GM12891 (cell line): ENCODE measurements around the gene OIT3.
"Not testable (repeated sequence)": the region's sequence is repeated elsewhere in the genome, so short reads cannot be mapped to it uniquely, and the experiment has no call there.

Experiments used
- POLR2A ChIP-seq: IDR thresholded peaks from 2 replicates; pipeline ENCODE4 v1.6.1; 2011; ENCODE audit warnings: low read depth, low read length, control low read depth
- POLR2AphosphoS5 ChIP-seq: IDR thresholded peaks from 2 replicates; pipeline ENCODE4 v1.6.1; 2011; ENCODE audit warnings: low read depth, low read length, control low read depth
- POU2F2 ChIP-seq: IDR thresholded peaks from 2 replicates; pipeline ENCODE4 v1.6.1; 2011; ENCODE audit warnings: low read depth, mild to moderate bottlenecking, control low read depth, low read length, moderate library complexity
- SPI1 ChIP-seq: IDR thresholded peaks from 2 replicates; pipeline ENCODE4 v1.6.1; 2011; ENCODE audit warnings: low read depth, low read length, control low read depth
- TAF1 ChIP-seq: IDR thresholded peaks from 2 replicates; pipeline ENCODE4 v1.6.1; 2011; ENCODE audit warnings: low read depth, low read length, control low read depth

DNA sequence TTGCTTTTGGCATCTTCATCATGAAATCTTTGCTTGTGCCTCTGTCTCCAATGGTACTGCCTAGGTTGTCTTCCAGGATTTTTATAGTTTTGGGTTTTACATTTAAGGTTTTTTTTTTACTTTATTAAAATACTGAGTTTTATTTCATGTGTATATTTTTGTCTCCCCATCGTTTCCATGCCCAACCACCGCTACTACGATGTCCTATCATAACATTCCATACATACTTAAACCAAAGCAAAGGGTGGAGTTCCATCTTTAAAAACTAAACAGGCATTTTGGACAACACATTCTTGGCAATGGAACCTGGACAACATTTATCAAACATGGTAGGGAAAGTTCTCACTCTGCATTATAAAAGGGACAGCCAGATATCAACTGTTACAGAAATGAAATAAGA lies 23.7 kb downstream of the OIT3 start:
- TF ChIP-seq POLR2A, POLR2AphosphoS5, TAF1, POU2F2, SPI1: not testable (repeated sequence)
